Esophagus squamous epithelium (tissue), 5 donors: ENCODE results near the gene CYTL1. TPM values are rescaled to one million over a fixed set of nuclear protein-coding genes. Genes with fewer than 3 reads are reported as not detected.

Experiments
- DNase-seq: peaks from one replicate; lab custom pipeline; 2025; lab: John Stamatoyannopoulos, UW
- H3K27ac ChIP-seq, 4 donors: fragments of 200-600 bp; sonication (generic); one replicate each; pipeline ENCODE4 v1.5.1; 2016 to 2019; ENCODE audit warnings: mild to moderate bottlenecking in 1 of 4
- H3K27me3 ChIP-seq, 4 donors: fragments of 200-600 bp; sonication (generic); 1 replicate in 3 of 4; 2 replicates in 1 of 4; pipeline versions ENCODE4 v1.5.1 to v1.6.0; 2017 to 2021; ENCODE audit warnings: antibody characterized with exemption in 1 of 4
- H3K36me3 ChIP-seq, 3 donors: fragments of 200-600 bp; sonication (generic); one replicate each; pipeline ENCODE4 v1.5.1; 2016 to 2019
- H3K4me1 ChIP-seq, 3 donors: fragments of 200-600 bp; sonication (generic); one replicate each; pipeline ENCODE4 v1.5.1; 2017 to 2019
- H3K4me3 ChIP-seq, 4 donors: fragments of 200-600 bp; sonication (generic); 1 replicate in 3 of 4; 2 replicates in 1 of 4; pipeline ENCODE4 v1.5.1; 2016 to 2019; ENCODE audit warnings: mild to moderate bottlenecking in 2 of 4, moderate library complexity in 1 of 4
- H3K9me3 ChIP-seq, 3 donors: fragments of 200-600 bp; sonication (generic); one replicate each; pipeline ENCODE4 v1.5.1; 2016 to 2019
- CTCF ChIP-seq, 6 experiments: fragments of 450-650 bp in 4 of 6; fragments of 200-600 bp in 2 of 6; sonication (generic) in 2 of 6; IDR thresholded peaks; one replicate each; pipeline ENCODE4 v1.5.1; 2016 to 2019; ENCODE audit warnings: antibody characterized with exemption in 6 of 6, mild to moderate bottlenecking in 4 of 6, moderate library complexity in 4 of 6
- POLR2A ChIP-seq, 4 donors: fragments of 450-650 bp; IDR thresholded peaks; one replicate each; pipeline ENCODE4 v1.6.1; 2017; ENCODE audit warnings: antibody characterized with exemption in 4 of 4, mild to moderate bottlenecking in 4 of 4, moderate library complexity in 3 of 4
- WGBS, 2 donors: methylation state at CpG; one replicate each; pipeline ENCODE4 v1.1.5; 2018; 5-methylcytosine and 5-hydroxymethylcytosine counted together
- intact Hi-C: fragments of 100-400 bp; cut with DNase I; formaldehyde crosslinking; loops from one replicate; pipeline ENCODE4 v1.15.0; 2022
- total RNA-seq, 4 donors: library from RNA; depleted of rRNA; stranded (reverse); fragments of >200 nt; gene quantifications; one replicate each; pipeline ENCODE4 v1.1.0, GENCODE V29; 2016
- donor health status: DM: yes; HTN: yes; CAD: no.

CYTL1 gene
- total RNA-seq, 4 donors from 2014 or later = 1.0 to 2.5 TPM; not detected in 2

DNA sequence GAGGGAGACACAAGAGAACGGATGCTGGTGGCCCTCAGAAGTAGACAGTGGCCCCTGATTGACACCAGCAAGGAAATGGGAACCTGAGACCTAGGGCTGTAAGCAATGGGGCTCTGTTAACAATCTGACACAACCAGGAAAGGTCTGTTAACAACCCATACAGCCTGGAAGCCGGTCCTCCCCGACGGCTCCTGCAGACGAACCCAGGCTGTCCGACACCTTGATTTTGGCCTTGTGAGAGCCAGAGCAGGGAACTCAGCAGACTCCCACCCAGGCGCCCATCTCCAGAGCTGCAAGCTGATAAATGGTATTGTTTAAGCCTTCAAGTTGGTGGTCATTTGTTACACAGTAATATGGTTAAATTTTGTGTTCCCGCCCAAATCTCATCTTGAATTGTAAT, 10.2 kb upstream of the CYTL1 start:
- Histone ChIP-seq H3K9me3 (no peaks in the 10 kb centered on the region), H3K4me1 (peaks cover 4 to 16% (median 14%) of the 10 kb centered on the region in 3 donors), H3K27me3 (no peaks in the 10 kb centered on the region), H3K27ac (no peak overlapping the region), H3K36me3 (no peaks in the 10 kb centered on the region), H3K4me3 (no peak overlapping the region)
- DNase-seq = no peak
- intact Hi-C loops = no loop called here
- 86 to 93% methylated on average over 8 of the region's 8 CpGs for WGBS, 2 donors
- no peak for TF ChIP-seq CTCF (IDR thresholded peaks at IDR 0.05)
- TF ChIP-seq POLR2A (IDR thresholded peaks at IDR 0.05) = no peak

DNA sequence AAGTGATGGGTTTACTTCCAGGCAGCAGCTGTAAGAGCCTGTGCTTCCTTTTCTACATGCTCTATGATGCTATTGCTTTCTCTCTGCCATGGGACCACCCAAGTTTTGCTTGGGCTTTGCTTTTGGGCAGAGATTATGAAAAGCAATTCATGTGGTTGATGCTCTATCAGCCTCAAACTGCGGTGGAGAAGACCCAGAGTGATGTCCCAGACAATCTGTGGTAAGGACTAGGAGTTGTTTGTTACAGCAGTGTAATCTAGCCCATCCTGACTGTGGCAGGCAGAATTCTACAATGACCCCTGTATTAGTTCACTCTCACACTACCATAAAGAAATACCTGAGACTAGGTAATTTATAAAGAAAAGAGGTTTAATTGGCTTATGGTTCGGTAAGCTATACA, 9.2 kb upstream of the CYTL1 start:
- no peak overlapping the region for H3K27ac ChIP-seq
- H3K9me3 ChIP-seq = no peaks in the 10 kb centered on the region
- WGBS, 2 donors = 80 to 83% methylated on average over 2 of the region's 2 CpGs
- H3K4me1 ChIP-seq = peaks cover 4 to 6% (median 5%) of the 10 kb centered on the region in 3 donors
- no peaks in the 10 kb centered on the region for H3K27me3 ChIP-seq
- H3K4me3 ChIP-seq = no peak overlapping the region
- no peaks in the 10 kb centered on the region for H3K36me3 ChIP-seq
- no peak for DNase-seq
- no peak for TF ChIP-seq CTCF (IDR thresholded peaks at IDR 0.05)
- no peak for TF ChIP-seq POLR2A (IDR thresholded peaks at IDR 0.05)
- intact Hi-C loops = no loop called here

GRCh38 chr4:5027346-5027745, 8.1 kb upstream of the CYTL1 start:
- no peak overlapping the region for H3K27ac ChIP-seq
- no peak overlapping the region for H3K4me3 ChIP-seq
- TF ChIP-seq CTCF (IDR thresholded peaks at IDR 0.05) (no peak), POLR2A (IDR thresholded peaks at IDR 0.05) (no peak)
- H3K27me3 ChIP-seq = no peaks in the 10 kb centered on the region
- peaks cover 0 to 4% (median 0%) of the 10 kb centered on the region in 3 donors for H3K4me1 ChIP-seq
- H3K9me3 ChIP-seq = no peaks in the 10 kb centered on the region
- intact Hi-C loops = no loop called here
- no peak for DNase-seq
- H3K36me3 ChIP-seq = no peaks in the 10 kb centered on the region

- Histone ChIP-seq H3K36me3 (no peaks in the 10 kb centered on the region), H3K4me1 (peaks cover 0 to 4% (median 0%) of the 10 kb centered on the region in 3 donors), H3K27me3 (no peaks in the 10 kb centered on the region), H3K4me3 (no peak overlapping the region), H3K9me3 (no peaks in the 10 kb centered on the region), H3K27ac (no peak overlapping the region)
- intact Hi-C loops = no loop called here
- no peak for DNase-seq
- no peak for TF ChIP-seq POLR2A (IDR thresholded peaks at IDR 0.05)
- TF ChIP-seq CTCF (IDR thresholded peaks at IDR 0.05) = no peak
- 44 to 60% methylated on average over 1 to 3 of the region's 3 CpGs for WGBS, 2 donors
Measured at GRCh38 chr4:5026371-5026770, 7.1 kb upstream of the CYTL1 start.

DNA sequence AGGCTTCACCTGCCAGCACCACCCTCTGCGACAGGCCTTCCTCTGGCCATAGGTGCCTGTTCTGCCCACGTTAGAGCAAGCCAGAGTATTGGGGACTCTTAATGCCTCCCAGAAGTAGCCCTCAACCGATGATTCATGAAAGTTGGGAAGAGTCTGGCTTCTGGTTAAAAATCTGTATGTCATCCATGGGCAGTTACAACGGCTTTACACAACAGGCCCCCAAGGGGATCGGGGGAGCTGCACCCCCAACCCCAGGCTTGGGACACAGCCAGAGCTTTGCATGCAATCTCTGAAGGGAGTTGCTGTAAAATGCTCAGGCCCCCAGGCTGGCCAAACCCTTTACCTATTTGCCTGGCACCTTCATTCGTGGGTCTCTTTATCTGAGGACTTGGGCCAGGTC, 5.4 kb upstream of the CYTL1 start:
- peaks cover 0 to 4% (median 0%) of the 10 kb centered on the region in 3 donors for H3K4me1 ChIP-seq
- peaks cover 0 to 6% (median 0%) of the 10 kb centered on the region in 4 donors for H3K27me3 ChIP-seq
- no peaks in the 10 kb centered on the region for H3K9me3 ChIP-seq
- H3K4me3 ChIP-seq = no peak overlapping the region
- intact Hi-C loops = no loop called here
- H3K36me3 ChIP-seq = no peaks in the 10 kb centered on the region
- 54 to 60% methylated on average over 1 to 3 of the region's 6 CpGs for WGBS, 2 donors
- TF ChIP-seq CTCF (IDR thresholded peaks at IDR 0.05) (no peak), POLR2A (IDR thresholded peaks at IDR 0.05) (no peak)
- DNase-seq = no peak
- H3K27ac ChIP-seq = no peak overlapping the region
